ENCODE data around the gene TLE6.

GRCh38 chr19:2944403-2944774 lies 33.0 kb upstream of the TLE6 start:
- TF ChIP-seq BHLHE40 (IDR thresholded peaks at IDR 0.05; ENCODE audit: low read depth, low read length) (no peak), CTCF (conservative IDR thresholded peaks at IDR 0.05; ENCODE audit: low read depth, low read length) (no peak), POLR2A (IDR thresholded peaks at IDR 0.05; ENCODE audit: low read depth, low read length) (no peak), FOS (IDR thresholded peaks at IDR 0.05; ENCODE audit: low read depth, low read length) (no peak)
